Stomach (tissue), 9 donors: Measurements from ENCODE around the gene NUP155. TPM values are rescaled to one million over a fixed set of nuclear protein-coding genes. Genes with fewer than 3 reads are reported as not detected.
"Not testable (repeated sequence)": the region's sequence is repeated elsewhere in the genome, so short reads cannot be mapped to it uniquely, and the experiment has no call there.

Source experiments
- DNase-seq, 2 donors: peaks; one replicate each; pipeline versions ENCODE4 v3.0.0 to v3.0.0-alpha.2; 2013 to 2019
- H3K27ac ChIP-seq, 5 donors: fragments of 200-600 bp in 4 of 5; sonication (generic) in 4 of 5; one replicate each; pipeline ENCODE4 v1.5.1; 2013 to 2019; ENCODE audit warnings: mild to moderate bottlenecking in 1 of 5, moderate library complexity in 1 of 5
- H3K27me3 ChIP-seq, 3 donors: fragments of 200-600 bp; sonication (generic); one replicate each; pipeline ENCODE4 v1.5.1; 2017 to 2019; ENCODE audit warnings: mixed run types in 1 of 3
- H3K36me3 ChIP-seq, 4 donors: fragments of 200-600 bp; sonication (generic); 1 replicate in 3 of 4; 2 replicates in 1 of 4; pipeline ENCODE4 v1.5.1; 2016 to 2019
- H3K4me1 ChIP-seq, 4 donors: fragments of 200-600 bp; sonication (generic); one replicate each; pipeline ENCODE4 v1.5.1; 2016 to 2019
- H3K4me3 ChIP-seq, 4 donors: fragments of 200-600 bp; sonication (generic) in 3 of 4; one replicate each; pipeline ENCODE4 v1.5.1; 2016 to 2019; ENCODE audit warnings: mild to moderate bottlenecking in 1 of 4
- H3K9me3 ChIP-seq, 4 donors: fragments of 200-600 bp; sonication (generic); one replicate each; pipeline ENCODE4 v1.5.1; 2016 to 2019
- EP300 ChIP-seq: sonication (generic); formaldehyde crosslinking; IDR thresholded peaks from one replicate; pipeline ENCODE4 v1.6.1; 2017; ENCODE audit warnings: antibody characterized with exemption
- POLR2A ChIP-seq, 4 donors: fragments of 450-650 bp; IDR thresholded peaks; one replicate each; pipeline ENCODE4 v1.6.1; 2016; ENCODE audit warnings: antibody characterized with exemption in 4 of 4, control low read depth in 2 of 4, mild to moderate bottlenecking in 1 of 4, moderate library complexity in 1 of 4
- POLR2AphosphoS5 ChIP-seq, 3 donors: sonication (generic); formaldehyde crosslinking; IDR thresholded peaks; one replicate each; pipeline ENCODE4 v1.6.1; 2016; ENCODE audit warnings: antibody characterized with exemption in 3 of 3
- WGBS, 5 donors: extraction: QIAGEN DNeasy Blood & Tissue Kit in 3 of 5; methylation state at CpG; one replicate each; pipeline versions ENCODE4 v1.1.5 to v1.1.7; 2013 to 2018; 5-methylcytosine and 5-hydroxymethylcytosine counted together
- intact Hi-C: fragments of 100-400 bp; cut with DNase I; formaldehyde crosslinking; loops from one replicate; pipeline ENCODE4 v1.15.1; 2023; ENCODE audit warnings: low total_unique reads
- polyA plus RNA-seq, 3 donors: library from polyadenylated mRNA; stranded (reverse); fragments of 200-250 nt; gene quantifications; one replicate each; pipeline ENCODE4 v1.2.3, GENCODE V29; 2013
- total RNA-seq, 5 donors: library from RNA; depleted of rRNA; stranded (reverse); fragments of >200 nt; gene quantifications; one replicate each; pipeline versions ENCODE4 v1.1.0 to v1.2.3, GENCODE V29; 2014 to 2016
- TF ChIP-seq, protein P1 (sequence below), 7 experiments: fragments of 450-650 bp in 4 of 7; fragments of 200-600 bp in 3 of 7; sonication (generic) in 3 of 7; IDR thresholded peaks; one replicate each; pipeline ENCODE4 v1.5.1; 2016 to 2019; ENCODE audit warnings: antibody characterized with exemption in 7 of 7, control low read depth in 2 of 7, mild to moderate bottlenecking in 1 of 7
- donor health status: healthy with polysubstance abuse.
- donor health status: Bipolar disorder and iron deficiency.
- donor health status: healthy.

The NUP155 gene
- total and polyA plus RNA-seq, 8 donors = 2.1 to 60.8 (median 6.3) TPM

DNA sequence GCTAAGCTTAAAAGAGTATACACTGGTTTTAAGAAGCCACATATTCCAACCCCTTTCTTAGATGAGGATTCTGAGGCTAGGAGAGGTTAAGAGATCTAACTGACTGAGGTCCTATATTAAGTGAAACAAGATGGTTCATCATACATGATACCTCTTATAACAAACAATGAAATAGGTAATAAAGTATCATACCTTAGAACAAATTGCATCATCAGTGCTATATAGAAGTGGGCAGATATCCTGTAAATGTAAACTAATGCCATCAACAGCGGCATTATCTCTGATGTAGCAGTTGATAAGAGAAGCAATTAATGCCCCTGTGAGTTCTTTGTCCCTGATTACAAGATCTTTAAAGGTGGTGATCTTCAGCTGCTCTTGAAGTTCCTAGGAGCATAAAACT lies 60.5 kb downstream of the NUP155 start:
- TF ChIP-seq POLR2A (IDR thresholded peaks at IDR 0.05) = no peak
- TF ChIP-seq, protein P1, sequence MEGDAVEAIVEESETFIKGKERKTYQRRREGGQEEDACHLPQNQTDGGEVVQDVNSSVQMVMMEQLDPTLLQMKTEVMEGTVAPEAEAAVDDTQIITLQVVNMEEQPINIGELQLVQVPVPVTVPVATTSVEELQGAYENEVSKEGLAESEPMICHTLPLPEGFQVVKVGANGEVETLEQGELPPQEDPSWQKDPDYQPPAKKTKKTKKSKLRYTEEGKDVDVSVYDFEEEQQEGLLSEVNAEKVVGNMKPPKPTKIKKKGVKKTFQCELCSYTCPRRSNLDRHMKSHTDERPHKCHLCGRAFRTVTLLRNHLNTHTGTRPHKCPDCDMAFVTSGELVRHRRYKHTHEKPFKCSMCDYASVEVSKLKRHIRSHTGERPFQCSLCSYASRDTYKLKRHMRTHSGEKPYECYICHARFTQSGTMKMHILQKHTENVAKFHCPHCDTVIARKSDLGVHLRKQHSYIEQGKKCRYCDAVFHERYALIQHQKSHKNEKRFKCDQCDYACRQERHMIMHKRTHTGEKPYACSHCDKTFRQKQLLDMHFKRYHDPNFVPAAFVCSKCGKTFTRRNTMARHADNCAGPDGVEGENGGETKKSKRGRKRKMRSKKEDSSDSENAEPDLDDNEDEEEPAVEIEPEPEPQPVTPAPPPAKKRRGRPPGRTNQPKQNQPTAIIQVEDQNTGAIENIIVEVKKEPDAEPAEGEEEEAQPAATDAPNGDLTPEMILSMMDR (IDR thresholded peaks at IDR 0.05) = no peak
- Histone ChIP-seq H3K4me1 (no peaks in the 10 kb centered on the region), H3K27me3 (no peaks in the 10 kb centered on the region), H3K36me3 (peaks cover 61 to 100% (median 99%) of the 10 kb centered on the region in 4 donors), H3K27ac (no peak overlapping the region), H3K4me3 (no peak overlapping the region), H3K9me3 (no peaks in the 10 kb centered on the region)
- intact Hi-C loops = no loop called here
- WGBS, 5 donors = 83 to 94% (median 89%) methylated on average over 1 of the region's 1 CpG
- DNase-seq = no peak

DNA sequence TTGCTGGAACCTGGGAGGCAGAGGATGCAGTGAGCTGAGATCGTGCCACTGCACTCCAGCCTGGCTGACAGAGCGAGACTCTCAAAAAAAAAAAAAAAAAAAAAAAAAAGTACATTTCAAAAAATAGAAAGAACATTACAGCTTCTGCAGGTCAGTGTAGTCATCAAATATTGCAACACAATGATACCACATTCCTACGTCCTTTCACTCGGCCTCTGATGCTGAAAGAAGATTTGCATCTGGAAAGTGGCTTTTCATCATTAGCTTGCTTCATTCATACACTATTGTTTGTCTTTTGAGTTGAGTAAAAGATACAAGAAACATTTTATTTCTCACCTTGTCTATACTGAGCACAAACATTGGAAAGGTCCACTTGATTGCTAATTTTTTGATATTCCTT lies 62.1 kb downstream of the NUP155 start:
- no peaks in the 10 kb centered on the region for H3K4me1 ChIP-seq
- no peak overlapping the region for H3K4me3 ChIP-seq
- DNase-seq = no peak
- H3K27me3 ChIP-seq = no peaks in the 10 kb centered on the region
- no peak overlapping the region for H3K27ac ChIP-seq
- intact Hi-C loops = no loop called here
- WGBS, 5 donors = 79 to 95% (median 91%) methylated on average over 4 of the region's 4 CpGs
- peaks cover 63 to 100% (median 99%) of the 10 kb centered on the region in 4 donors for H3K36me3 ChIP-seq
- TF ChIP-seq, protein P1 (IDR thresholded peaks at IDR 0.05) = no peak
- TF ChIP-seq POLR2A (IDR thresholded peaks at IDR 0.05) = no peak
- TF ChIP-seq POLR2AphosphoS5 (IDR thresholded peaks at IDR 0.05) = no peak
- no peak for TF ChIP-seq EP300
- no peaks in the 10 kb centered on the region for H3K9me3 ChIP-seq

DNA sequence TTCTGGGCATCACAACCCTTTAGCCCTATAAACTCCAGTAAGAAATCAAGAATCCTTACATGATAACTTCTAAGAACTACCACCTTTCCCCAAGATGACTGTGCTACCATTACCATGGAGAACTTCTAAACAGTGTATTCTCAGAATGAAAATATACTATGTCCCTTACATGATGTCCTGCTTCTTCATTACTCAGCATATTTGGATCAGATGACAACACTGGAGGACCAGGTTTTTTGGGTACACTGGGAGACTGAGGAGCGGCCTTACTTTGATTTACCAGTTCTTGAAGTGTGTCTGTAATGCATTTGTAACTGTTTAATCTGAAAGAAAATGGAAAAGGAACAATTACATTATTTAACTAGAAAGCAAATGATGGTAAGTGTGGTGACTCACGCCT lies 66.0 kb downstream of the NUP155 start:
- no peak for TF ChIP-seq EP300
- TF ChIP-seq, protein P1 (IDR thresholded peaks at IDR 0.05) = no peak
- TF ChIP-seq POLR2AphosphoS5 (IDR thresholded peaks at IDR 0.05) = no peak
- TF ChIP-seq POLR2A (IDR thresholded peaks at IDR 0.05) = no peak
- H3K27ac ChIP-seq = no peak overlapping the region
- no peaks in the 10 kb centered on the region for H3K27me3 ChIP-seq
- no peak overlapping the region for H3K4me3 ChIP-seq
- intact Hi-C loops = no loop called here
- peaks cover 76 to 100% (median 100%) of the 10 kb centered on the region in 4 donors for H3K36me3 ChIP-seq
- H3K9me3 ChIP-seq = no peaks in the 10 kb centered on the region
- no peaks in the 10 kb centered on the region for H3K4me1 ChIP-seq
- no peak for DNase-seq
- WGBS, 5 donors = 97 to 100% (median 98%) methylated on average over 2 of the region's 2 CpGs

DNA sequence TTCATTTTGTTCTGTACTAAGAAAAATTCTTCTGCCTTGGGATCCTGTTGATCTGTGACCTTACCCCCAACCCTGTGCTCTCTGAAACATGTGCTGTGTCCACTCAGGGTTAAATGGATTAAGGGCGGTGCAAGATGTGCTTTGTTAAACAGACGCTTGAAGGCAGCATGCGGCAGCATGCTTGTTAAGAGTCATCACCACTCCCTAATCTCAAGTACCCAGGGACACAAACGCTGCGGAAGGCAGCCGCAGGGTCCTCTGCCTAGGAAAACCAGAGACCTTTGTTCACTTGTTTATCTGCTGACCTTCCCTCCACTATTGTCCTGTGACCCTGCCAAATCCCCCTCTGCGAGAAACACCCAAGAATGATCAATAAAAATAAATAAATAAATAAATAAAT lies 74.6 kb downstream of the NUP155 start:
- H3K27ac ChIP-seq, H3K27me3 ChIP-seq, H3K4me1 ChIP-seq, DNase-seq, H3K9me3 ChIP-seq, intact Hi-C loops, H3K4me3 ChIP-seq: not testable (repeated sequence)
- H3K36me3 ChIP-seq = peaks cover 43 to 92% (median 83%) of the 10 kb centered on the region in 4 donors
- WGBS, 5 donors = 84 to 96% (median 91%) methylated on average over 6 to 7 of the region's 7 CpGs

DNA sequence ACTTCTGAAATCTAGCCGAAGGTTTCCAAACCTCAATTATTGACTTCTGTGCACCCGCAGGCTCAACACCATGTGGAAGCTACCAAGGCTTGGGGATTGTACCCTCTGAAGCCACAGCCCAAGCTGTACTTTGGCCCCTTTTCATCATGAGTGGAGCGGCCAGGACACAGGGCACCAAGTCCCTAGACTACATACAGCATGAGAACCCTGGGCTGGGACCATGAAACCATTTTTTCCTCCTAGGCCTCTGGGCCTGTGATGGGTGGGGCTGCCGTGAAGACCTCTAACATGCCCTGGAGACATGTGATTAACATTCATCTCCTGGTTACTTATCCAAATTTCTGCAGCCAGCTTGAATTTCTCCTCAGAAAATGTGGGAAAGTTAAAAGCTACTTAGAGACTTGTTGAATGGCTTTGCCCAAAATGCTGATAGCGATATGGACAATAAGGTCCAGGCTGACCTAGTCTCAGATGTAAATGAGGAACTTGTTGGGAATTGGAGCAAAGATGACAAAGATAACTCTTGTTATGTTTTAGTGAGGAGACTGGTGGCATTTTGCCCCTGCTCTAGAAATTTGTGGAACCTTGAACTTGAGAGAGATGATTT lies 87.6 kb downstream of the NUP155 start:
- 93 to 98% (median 96%) methylated on average over 4 to 5 of the region's 5 CpGs for WGBS, 5 donors
- Histone ChIP-seq H3K27me3 (no peaks in the 10 kb centered on the region), H3K36me3 (no peaks in the 10 kb centered on the region), H3K4me3 (no peak overlapping the region), H3K4me1 (no peaks in the 10 kb centered on the region), H3K9me3 (peaks cover 0 to 40% (median 18%) of the 10 kb centered on the region in 4 donors), H3K27ac (no peak overlapping the region)
- TF ChIP-seq POLR2AphosphoS5 (IDR thresholded peaks at IDR 0.05) (no peak), EP300 (no peak), POLR2A (IDR thresholded peaks at IDR 0.05) (no peak)
- TF ChIP-seq, protein P1 (IDR thresholded peaks at IDR 0.05) = no peak
- no peak for DNase-seq
- intact Hi-C loops = no loop called here
